Mucosa of descending colon (tissue), 3 donors: Measurements from ENCODE around the gene EPHA10. TPM values are rescaled to one million over a fixed set of nuclear protein-coding genes. Genes with fewer than 3 reads are reported as not detected.
"Not testable (repeated sequence)": the region's sequence is repeated elsewhere in the genome, so short reads cannot be mapped to it uniquely, and the experiment has no call there.

Source experiments
- ATAC-seq: fragments of 200-7000 bp; cut with Tn5 transposase; one replicate; pipeline ENCODE4 v1.9.1; 2020; ENCODE audit warnings: mild to moderate bottlenecking, moderate library complexity
- DNase-seq, 3 donors: peaks; one replicate each; pipeline ENCODE4 v3.0.0-alpha.2; 2020
- H3K36me3 ChIP-seq: fragments of 200-600 bp; one replicate; pipeline ENCODE4 v1.8.0; 2021; ENCODE audit warnings: low read depth, mild to moderate bottlenecking
- H3K4me1 ChIP-seq: fragments of 200-600 bp; one replicate; pipeline ENCODE4 v1.8.0; 2021; ENCODE audit warnings: low read depth, mild to moderate bottlenecking
- H3K4me3 ChIP-seq: fragments of 200-600 bp; one replicate; pipeline ENCODE4 v1.8.0; 2021; ENCODE audit warnings: mild to moderate bottlenecking
- H3K9me3 ChIP-seq: fragments of 200-600 bp; one replicate; pipeline ENCODE4 v1.8.0; 2021; ENCODE audit warnings: mild to moderate bottlenecking
- CTCF ChIP-seq: fragments of 200-600 bp; IDR thresholded peaks from one replicate; pipeline ENCODE4 v1.8.0; 2022; ENCODE audit warnings: antibody characterized with exemption, mild to moderate bottlenecking
- intact Hi-C, 2 donors: fragments of 100-400 bp; cut with DNase I in 1 of 2; cut with micrococcal nuclease in 1 of 2; formaldehyde crosslinking; loops; one replicate each; pipeline versions ENCODE4 v1.11.0 to v1.11.1; 2022; cut with DNase I, micrococcal nuclease
- total RNA-seq, 3 donors: library from RNA; stranded (reverse); fragmentation: NEBNext Ultra II Directional in 2 of 3; extraction: Animal tissue kit (Norgen Biotek cat#: 25700) in 2 of 3; gene quantifications; one replicate each; pipeline versions ENCODE4 v1.2.1 to v1.2.4, GENCODE V29; 2021 to 2023
- donor health status: DM: no; HTN: no; CAD: no; lungs with moderate emphysema.
- donor health status: DM: no; HTN: no; CAD: no.
- donor health status: DM: no; HTN: yes; CAD: no.

Gene EPHA10
- total RNA-seq, 3 donors from 2014 or later: 45.3 to 74.4 (median 66.0) TPM

- Histone ChIP-seq H3K4me3 (no peak overlapping the region), H3K9me3 (no peaks in the 10 kb centered on the region), H3K4me1 (peaks cover 2% of the 10 kb centered on the region), H3K36me3 (no peaks in the 10 kb centered on the region)
- intact Hi-C loops: no loop called here
- DNase-seq (no peak), ATAC-seq (no peak)
- no peak for TF ChIP-seq CTCF
Measured at GRCh38 chr1:37748565-37748964, 16.4 kb downstream of the EPHA10 start.

- DNase-seq (no peak), ATAC-seq (no peak)
- Histone ChIP-seq H3K36me3 (no peaks in the 10 kb centered on the region), H3K4me3 (no peak overlapping the region), H3K4me1 (no peaks in the 10 kb centered on the region), H3K9me3 (no peaks in the 10 kb centered on the region)
- intact Hi-C loops: no loop called here
- TF ChIP-seq CTCF: no peak
Measured at GRCh38 chr1:37746806-37747205, 18.1 kb downstream of the EPHA10 start.

GRCh38 chr1:37741662-37742061, 23.3 kb downstream of the EPHA10 start:
- Histone ChIP-seq H3K4me1 (no peaks in the 10 kb centered on the region), H3K36me3 (no peaks in the 10 kb centered on the region), H3K9me3 (no peaks in the 10 kb centered on the region), H3K4me3 (no peak overlapping the region)
- DNase-seq (no peak), ATAC-seq (no peak)
- TF ChIP-seq CTCF: no peak
- intact Hi-C loops: no loop called here

GRCh38 chr1:37741130-37741529, 23.8 kb downstream of the EPHA10 start:
- no peaks in the 10 kb centered on the region for H3K9me3 ChIP-seq
- DNase-seq: no peak
- ATAC-seq: no peak
- H3K4me1 ChIP-seq: no peaks in the 10 kb centered on the region
- no peaks in the 10 kb centered on the region for H3K36me3 ChIP-seq
- intact Hi-C loops: no loop called here
- no peak overlapping the region for H3K4me3 ChIP-seq
- no peak for TF ChIP-seq CTCF

- peak in 1 of 3 donors; percentile 59 for DNase-seq
- peaks cover 4% of the 10 kb centered on the region for H3K4me1 ChIP-seq
Measured at GRCh38 chr1:37739222-37739621, 25.7 kb downstream of the EPHA10 start.

GRCh38 chr1:37738619-37739018, 26.3 kb downstream of the EPHA10 start:
- intact Hi-C loops: not testable (repeated sequence)

More at GRCh38 chr1:37739222-37739621, 25.7 kb downstream of the EPHA10 start:
- intact Hi-C loops: no loop called here
- peak; percentile 87 for ATAC-seq
- Histone ChIP-seq H3K36me3 (no peaks in the 10 kb centered on the region), H3K9me3 (no peaks in the 10 kb centered on the region), H3K4me3 (no peak overlapping the region)
- no peak for TF ChIP-seq CTCF

GRCh38 chr1:37737975-37738374, 26.9 kb downstream of the EPHA10 start:
- H3K4me3 ChIP-seq, DNase-seq, H3K9me3 ChIP-seq, intact Hi-C loops, H3K36me3 ChIP-seq, H3K4me1 ChIP-seq, ATAC-seq: not testable (repeated sequence)

More at GRCh38 chr1:37738619-37739018, 26.3 kb downstream of the EPHA10 start:
- not testable (repeated sequence) for H3K4me3 ChIP-seq, H3K36me3 ChIP-seq, ATAC-seq, H3K4me1 ChIP-seq, H3K9me3 ChIP-seq, DNase-seq
